ENCODE results near the gene MYOM1.

DNA sequence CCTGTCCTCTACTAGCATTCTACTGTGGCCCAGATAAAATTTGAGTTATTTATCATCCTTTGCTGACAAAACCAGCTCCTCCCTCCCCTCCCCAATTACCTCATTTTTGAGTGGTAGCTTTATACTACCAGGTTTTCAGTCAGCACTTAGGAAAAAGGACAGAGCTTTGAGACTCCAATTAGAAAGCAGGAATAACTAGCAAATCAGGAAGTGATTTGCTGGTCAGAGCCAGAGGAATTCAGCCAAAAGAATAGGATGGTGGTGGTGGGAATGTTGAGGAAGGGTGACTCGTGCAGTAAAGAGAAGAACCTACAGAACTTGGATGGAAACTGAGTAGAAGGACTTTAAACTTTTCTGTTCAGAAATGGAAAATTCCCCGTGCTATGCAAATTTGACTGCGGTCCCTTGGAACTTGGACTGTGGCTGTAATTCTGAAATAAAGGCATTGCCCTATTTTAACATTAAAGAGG, 45.8 kb upstream of the MYOM1 start:
- no peak for TF ChIP-seq CTCF (conservative IDR thresholded peaks at IDR 0.05 in 1 of 2, IDR thresholded peaks at IDR 0.05 in 1 of 2; ENCODE audit: extremely low read depth in 1 of 2, insufficient read depth in 1 of 2, low read depth in 1 of 2, low read length in 2 of 2)
- no peak for TF ChIP-seq EZH2 (IDR thresholded peaks at IDR 0.05; ENCODE audit: borderline replicate concordance, low read length)

Measured in mammary epithelial cell (primary cell).